Common myeloid progenitor, CD34-positive (primary cell): ENCODE results near the gene HOXA10.
A peak's percentile ranks its signal among the peaks of the same experiment; 100 is the strongest.

Experiments used
- CTCF ChIA-PET: fragments of 350-600 bp; sonication (Branson Sonifier 250); formaldehyde crosslinking; loops from one replicate; lab custom pipeline; 2021; ENCODE audit warnings: antibody characterized with exemption; lab: Charles Lee
- POLR2A ChIA-PET: fragments of 350-600 bp; sonication (Branson Sonifier 250); formaldehyde crosslinking; loops from one replicate; lab custom pipeline; 2021; ENCODE audit warnings: antibody characterized with exemption; lab: Charles Lee
- DNase-seq, 3 donors: peaks; one replicate each; pipeline versions ENCODE4 v3.0.0 to v3.0.0-alpha.2; 2013
- H3K27ac ChIP-seq, 2 experiments: 1 replicate in 1 of 2; 2 replicates in 1 of 2; pipeline ENCODE4 v1.7.0; 2013; ENCODE audit warnings: inconsistent platforms in 2 of 2, low read length in 2 of 2, mild to moderate bottlenecking in 2 of 2, low read depth in 1 of 2, moderate library complexity in 1 of 2; ENCODE audit not compliant: severe bottlenecking in 2 of 2, insufficient read depth in 1 of 2, poor library complexity in 1 of 2
- H3K27me3 ChIP-seq, 5 experiments: replicated peaks in 2 of 5; 1 replicate in 3 of 5; 2 replicates in 2 of 5; pipeline versions ENCODE4 v1.6.1 to v1.7.0; 2013; ENCODE audit warnings: low read length in 4 of 5, mild to moderate bottlenecking in 2 of 5, moderate library complexity in 2 of 5, inconsistent platforms in 1 of 5; ENCODE audit not compliant: insufficient read depth in 5 of 5, control insufficient read depth in 4 of 5
- H3K36me3 ChIP-seq, 4 experiments: 1 replicate in 2 of 4; 2 replicates in 2 of 4; pipeline versions ENCODE4 v1.6.1 to v1.7.0; 2013; ENCODE audit warnings: low read length in 3 of 4, control low read depth in 1 of 4, mild to moderate bottlenecking in 1 of 4; ENCODE audit not compliant: control insufficient read depth in 4 of 4, insufficient read depth in 4 of 4
- H3K4me1 ChIP-seq, 4 experiments: 1 replicate in 3 of 4; 2 replicates in 1 of 4; pipeline versions ENCODE4 v1.6.1 to v1.7.1; 2013; ENCODE audit warnings: low read length in 3 of 4, mild to moderate bottlenecking in 3 of 4, control low read depth in 1 of 4, inconsistent platforms in 1 of 4, moderate library complexity in 1 of 4; ENCODE audit not compliant: control insufficient read depth in 4 of 4, insufficient read depth in 4 of 4; ENCODE audit errors: control extremely low read depth in 1 of 4
- H3K4me3 ChIP-seq, 7 experiments: 1 replicate in 4 of 7; 2 replicates in 3 of 7; pipeline versions ENCODE4 v1.5.1 to v1.7.0; 2013; ENCODE audit warnings: mild to moderate bottlenecking in 7 of 7, low read length in 6 of 7, moderate library complexity in 6 of 7, inconsistent platforms in 2 of 7, low read depth in 2 of 7, control low read depth in 1 of 7; ENCODE audit not compliant: insufficient read depth in 4 of 7, control insufficient read depth in 1 of 7; ENCODE audit errors: extremely low read depth in 1 of 7
- H3K9me3 ChIP-seq, 5 experiments: 1 replicate in 4 of 5; 2 replicates in 1 of 5; pipeline versions ENCODE4 v1.6.1 to v1.7.1; 2013; ENCODE audit warnings: low read length in 4 of 5, mild to moderate bottlenecking in 2 of 5, inconsistent platforms in 1 of 5, low read depth in 1 of 5, moderate library complexity in 1 of 5; ENCODE audit not compliant: control insufficient read depth in 4 of 5, insufficient read depth in 2 of 5; ENCODE audit errors: control extremely low read depth in 1 of 5
- WGBS: methylation state at CpG from one replicate; pipeline ENCODE4 v1.1.5; 2013; ENCODE audit not compliant: insufficient coverage; 5-methylcytosine and 5-hydroxymethylcytosine counted together

The HOXA10 gene

DNA sequence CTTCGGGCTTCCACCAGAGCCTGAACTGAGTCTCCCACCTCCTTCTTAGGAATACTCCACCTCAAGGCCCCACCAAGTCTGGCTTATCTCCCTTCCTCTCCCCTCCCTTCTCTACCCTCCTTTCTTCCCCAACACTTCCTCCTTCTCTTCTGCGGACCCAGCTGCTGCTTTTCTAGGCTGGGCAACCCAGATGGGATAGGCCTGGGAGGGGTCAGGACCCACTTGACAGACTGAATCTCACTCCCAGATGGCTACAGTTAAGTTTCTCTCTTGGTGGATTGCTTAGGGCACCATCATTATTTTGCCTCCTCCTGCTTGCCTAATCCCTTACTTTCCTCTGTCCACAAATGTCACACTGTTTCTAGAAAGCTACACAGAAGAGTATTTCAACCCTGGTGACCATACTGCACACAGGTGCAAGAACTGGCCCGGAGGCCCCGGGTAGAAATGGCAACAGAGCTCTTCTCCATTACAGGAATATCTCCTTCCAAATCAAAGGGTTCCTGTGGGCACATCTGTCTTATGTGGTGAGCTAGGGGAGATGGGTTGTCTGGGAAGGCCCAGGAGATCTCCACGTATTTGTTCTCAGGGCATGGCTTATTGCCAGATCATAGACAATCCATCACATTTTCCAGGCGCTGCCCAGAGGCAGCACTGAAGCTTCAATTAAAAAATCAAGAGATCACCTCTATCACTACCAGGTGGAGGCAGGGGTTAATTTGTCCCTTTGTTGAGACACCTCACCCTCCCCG is 16.1 kb upstream of the HOXA10 start:
- H3K9me3 ChIP-seq, result no peaks in the 10 kb centered on the region
- peak overlapping the region in 1 of 7 experiments; percentile 13 for H3K4me3 ChIP-seq
- WGBS, result 50% methylated on average over 1 of the region's 7 CpGs
- POLR2A ChIA-PET, result no interaction called here
- CTCF ChIA-PET, result interaction anchor here (1.0 to 5.4 kb wide), 7 partner anchors 8 to 1328 kb away, joined by 3 to 44 read pairs (median 3); partner anchors contain the start of gene HOXA10
- no peak for DNase-seq
- peaks cover 31 to 100% (median 81%) of the 10 kb centered on the region in 5 experiments for H3K27me3 ChIP-seq
- H3K36me3 ChIP-seq, result no peaks in the 10 kb centered on the region
- H3K4me1 ChIP-seq, result peaks cover 0 to 56% (median 47%) of the 10 kb centered on the region in 4 experiments
- H3K27ac ChIP-seq, result no peak overlapping the region

DNA sequence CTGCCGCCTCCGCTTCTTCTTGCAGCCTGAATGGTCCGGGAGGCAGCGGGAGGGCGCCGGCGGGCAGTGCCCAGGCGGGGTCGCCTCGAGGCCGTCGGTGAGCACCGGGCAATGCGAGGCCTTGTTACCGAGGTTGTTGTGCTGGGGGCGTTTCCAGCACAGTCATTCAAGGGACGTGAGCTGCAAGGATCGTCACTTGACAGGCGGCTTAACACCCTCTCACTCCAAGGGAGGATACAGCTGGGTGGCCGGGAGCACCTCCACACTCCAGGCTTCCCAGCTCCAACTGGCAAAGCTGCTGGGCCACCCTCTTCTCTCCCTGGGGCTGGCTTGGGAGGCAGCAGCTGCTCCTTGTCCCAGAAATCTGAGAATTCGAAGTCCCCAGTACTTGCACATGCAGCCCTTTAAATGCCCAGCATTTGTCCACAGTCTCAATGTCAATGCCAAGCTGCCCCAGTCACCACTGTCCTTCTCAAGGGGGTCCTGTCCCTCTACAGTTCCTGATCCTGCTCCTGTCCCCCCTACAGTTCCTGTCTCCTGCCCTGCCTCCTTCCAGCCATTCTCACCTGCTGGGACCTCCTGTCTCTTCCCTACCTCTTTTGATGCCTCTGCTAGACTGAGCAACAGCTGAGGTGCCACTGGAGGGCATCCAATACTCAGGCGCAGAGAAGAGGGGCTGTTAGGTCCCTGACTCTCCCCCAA is 15.3 kb upstream of the HOXA10 start:
- ChIA-PET CTCF (interaction anchor here (1.0 to 5.4 kb wide), 5 partner anchors 7 to 1327 kb away, joined by 3 to 44 read pairs (median 4); partner anchors contain the start of gene HOXA10), POLR2A (no interaction called here)
- Histone ChIP-seq H3K4me1 (peaks cover 0 to 63% (median 54%) of the 10 kb centered on the region in 4 experiments), H3K27ac (no peak overlapping the region), H3K36me3 (no peaks in the 10 kb centered on the region), H3K4me3 (peak overlapping the region in 3 of 7 experiments; percentile 53 to 68 (median 60)), H3K9me3 (no peaks in the 10 kb centered on the region), H3K27me3 (peaks cover 27 to 100% (median 76%) of the 10 kb centered on the region in 5 experiments)
- 7% methylated on average over 22 of the region's 22 CpGs for WGBS
- peak in 1 of 3 donors; percentile 49 for DNase-seq

DNA sequence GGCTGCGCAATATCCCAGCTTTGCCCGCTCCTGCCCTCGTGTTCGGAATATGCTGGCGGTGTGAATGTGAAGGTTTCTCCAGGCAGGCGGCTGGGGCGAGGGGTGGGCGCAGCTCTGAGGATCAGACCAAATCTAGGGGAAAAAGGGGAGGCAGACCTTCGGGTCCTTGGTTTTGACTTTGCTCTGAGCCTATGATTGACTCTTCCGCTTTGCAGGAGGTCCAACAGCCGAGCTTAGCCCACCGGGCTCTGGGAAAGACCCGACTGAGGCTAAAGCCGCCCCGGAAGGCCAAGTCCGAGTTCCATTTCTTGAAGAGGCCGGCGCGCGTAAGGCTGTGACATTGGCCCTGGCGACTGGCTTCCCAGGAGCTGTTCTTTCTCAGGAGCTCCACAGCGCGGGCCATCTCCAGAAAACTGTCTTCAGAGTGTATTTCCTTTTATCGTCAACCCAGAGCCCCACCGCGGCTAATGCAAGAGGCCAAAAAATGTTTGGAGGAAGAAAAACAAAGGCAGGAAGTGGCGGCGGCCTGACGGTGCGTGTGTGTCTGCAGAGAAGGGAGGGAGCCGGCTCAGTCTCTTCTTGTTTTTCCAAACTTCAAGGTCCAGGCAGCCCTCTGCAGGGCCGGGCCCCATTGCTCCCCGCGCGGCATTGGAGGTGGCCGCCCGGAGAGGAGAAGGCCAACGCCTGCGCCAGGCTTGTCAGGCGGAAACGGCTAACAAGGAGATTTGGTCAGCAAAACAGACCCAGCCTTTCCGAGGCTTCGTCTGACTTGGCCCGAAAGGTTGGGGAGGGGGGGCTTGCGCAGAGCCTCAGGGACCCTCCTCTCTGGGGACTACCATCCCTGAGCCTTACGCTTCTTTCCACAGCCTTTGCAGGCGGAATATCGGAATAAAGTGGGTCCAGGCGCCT is 14.5 kb upstream of the HOXA10 start:
- Histone ChIP-seq H3K9me3 (no peaks in the 10 kb centered on the region), H3K4me1 (peaks cover 0 to 70% (median 61%) of the 10 kb centered on the region in 4 experiments), H3K36me3 (no peaks in the 10 kb centered on the region), H3K4me3 (peak overlapping the region in 5 of 7 experiments; percentile 53 to 68 (median 60)), H3K27ac (no peak overlapping the region), H3K27me3 (peaks cover 21 to 100% (median 74%) of the 10 kb centered on the region in 5 experiments)
- WGBS, result 4% methylated on average over 48 of the region's 49 CpGs
- ChIA-PET CTCF (interaction anchor here (0.8 to 5.4 kb wide), 4 partner anchors 12 to 831 kb away, joined by 3 to 44 read pairs (median 4); partner anchors contain the start of gene HOXA10), POLR2A (interaction anchor here (1.8 kb wide), 1 partner anchor 18 kb away, joined by 6 read pairs; no protein-coding TSS in a partner anchor)
- DNase-seq, result peak in 1 of 3 donors; percentile 56

DNA sequence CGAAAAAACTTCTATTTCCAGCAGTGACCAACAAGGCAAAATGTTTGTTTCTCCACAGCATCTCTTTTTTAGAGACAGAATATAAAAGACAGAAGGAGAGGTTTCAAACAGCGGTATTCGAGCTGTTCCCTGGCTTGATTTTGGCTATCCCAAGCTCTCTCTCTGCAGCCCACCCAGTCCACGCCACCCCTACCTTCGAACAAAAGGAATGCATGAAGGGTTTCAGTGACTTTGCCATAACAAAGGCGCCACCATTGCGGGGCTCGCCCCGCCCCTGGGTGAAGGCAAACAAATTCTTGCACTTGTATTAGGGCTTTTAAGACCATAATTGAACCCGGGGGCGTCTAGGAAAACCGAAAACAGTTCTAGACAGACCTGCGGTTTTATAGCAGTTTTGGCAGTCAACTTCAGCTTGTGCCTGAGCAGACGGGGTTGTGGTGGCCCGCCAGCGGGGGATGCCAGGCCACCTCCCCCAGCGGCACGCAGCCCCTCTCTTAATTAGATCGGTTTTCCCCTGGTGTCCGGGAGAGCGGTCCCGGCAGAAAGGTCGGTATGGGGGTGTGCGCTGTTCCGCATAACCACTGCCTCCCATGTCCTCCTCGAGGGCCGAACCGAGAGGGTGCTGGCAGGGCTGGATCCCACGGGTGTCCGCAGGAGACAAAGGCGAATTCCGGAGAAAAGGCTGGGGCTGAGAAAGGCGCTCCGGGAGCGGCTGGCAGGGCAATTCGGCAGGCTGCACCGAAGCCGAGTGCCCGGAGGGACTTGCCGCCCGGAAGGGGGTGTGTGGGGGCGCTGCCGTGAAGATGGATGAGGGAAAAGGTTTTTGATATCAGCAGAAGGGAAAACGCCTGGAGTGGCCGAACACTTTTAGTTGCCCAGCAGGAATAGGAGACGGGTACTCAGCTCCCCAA is 13.6 kb upstream of the HOXA10 start:
- CTCF ChIA-PET, result interaction anchor here (0.8 to 5.4 kb wide), 6 partner anchors 8 to 1291 kb away, joined by 3 to 44 read pairs (median 4); partner anchors contain the start of gene HOXA10
- peaks cover 0 to 2% (median 0%) of the 10 kb centered on the region in 5 experiments for H3K9me3 ChIP-seq
- peak in 1 of 3 donors; percentile 55 for DNase-seq
- peaks cover 0 to 72% (median 63%) of the 10 kb centered on the region in 4 experiments for H3K4me1 ChIP-seq
- no peak overlapping the region for H3K27ac ChIP-seq
- POLR2A ChIA-PET, result interaction anchor here (1.8 kb wide), 1 partner anchor 17 kb away, joined by 6 read pairs; no protein-coding TSS in a partner anchor
- H3K4me3 ChIP-seq, result peak overlapping the region in 4 of 7 experiments; percentile 32 to 68 (median 51)
- WGBS, result 6% methylated on average over 39 of the region's 46 CpGs
- no peaks in the 10 kb centered on the region for H3K36me3 ChIP-seq
- H3K27me3 ChIP-seq, result peaks cover 19 to 100% (median 77%) of the 10 kb centered on the region in 5 experiments

DNA sequence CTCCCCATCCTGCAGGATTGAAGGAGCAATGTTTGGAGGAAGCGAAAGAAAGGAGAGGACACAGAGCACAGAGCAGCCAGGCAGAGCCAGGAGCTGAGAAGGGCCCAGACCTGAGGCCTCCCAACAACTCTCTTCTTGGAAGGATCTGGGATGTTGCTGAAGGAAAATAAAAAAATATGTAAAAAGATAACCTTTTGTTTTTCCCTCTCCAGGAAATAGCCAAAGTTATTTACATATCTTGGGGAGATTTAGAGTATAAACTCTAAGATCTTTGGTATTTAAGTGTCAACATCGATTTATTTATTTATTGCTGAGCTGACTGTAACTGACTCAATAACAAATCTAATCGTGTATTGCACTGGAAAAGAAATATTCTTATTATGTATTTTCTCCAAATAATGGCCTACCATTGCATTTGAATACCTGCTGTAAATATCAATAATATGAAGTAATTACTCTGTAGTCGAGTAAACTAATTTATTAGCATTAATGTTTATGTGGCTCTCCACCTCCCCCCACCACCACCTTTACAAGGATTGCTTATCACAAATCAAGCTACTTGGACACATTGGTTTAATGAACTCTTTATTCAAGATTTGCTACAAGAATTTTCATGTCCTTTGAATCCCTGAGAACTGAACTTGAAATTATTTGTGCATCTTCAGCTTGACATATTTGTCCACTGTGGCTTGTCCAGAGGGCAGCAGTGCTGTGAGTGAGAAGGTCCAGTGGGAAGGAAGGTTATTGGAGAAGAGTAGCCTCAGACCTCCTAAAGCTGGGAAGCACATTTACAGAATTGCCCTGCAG is 12.8 kb upstream of the HOXA10 start:
- Histone ChIP-seq H3K4me3 (peak overlapping the region in 1 of 7 experiments; percentile 68), H3K27me3 (peaks cover 19 to 100% (median 80%) of the 10 kb centered on the region in 5 experiments), H3K9me3 (peaks cover 0 to 2% (median 0%) of the 10 kb centered on the region in 5 experiments), H3K4me1 (peaks cover 0 to 64% (median 55%) of the 10 kb centered on the region in 4 experiments), H3K27ac (no peak overlapping the region), H3K36me3 (no peaks in the 10 kb centered on the region)
- DNase-seq, result no peak
- POLR2A ChIA-PET, result interaction anchor here (1.8 kb wide), 1 partner anchor 16 kb away, joined by 6 read pairs; no protein-coding TSS in a partner anchor
- CTCF ChIA-PET, result interaction anchor here (0.9 to 5.4 kb wide), 8 partner anchors 9 to 1293 kb away, joined by 3 to 44 read pairs (median 4); partner anchors contain the start of gene HOXA10
- 17% methylated on average over 1 of the region's 4 CpGs for WGBS
